Heart left ventricle (tissue), 13 donors: ENCODE measurements around the gene ROBO1.

Source experiments
- CTCF ChIP-seq, 12 donors: fragments of 200-600 bp; sonication (generic) in 4 of 12; IDR thresholded peaks; one replicate each; pipeline versions ENCODE4 v1.5.0 to v1.8.0; 2018 to 2022; ENCODE audit warnings: antibody characterized with exemption in 12 of 12, mild to moderate bottlenecking in 5 of 12
- POLR2A ChIP-seq, 2 donors: fragments of 450-650 bp; IDR thresholded peaks; one replicate each; pipeline ENCODE4 v1.6.1; 2017; ENCODE audit warnings: antibody characterized with exemption in 2 of 2, mild to moderate bottlenecking in 2 of 2, moderate library complexity in 2 of 2
- donor health status: ischemic (EF 13 %, LVEDD 7.1; RV severe dilation, severe dysfunction).
- donor health status: DM: no; HTN: yes; CAD: no.
- donor health status: DM: no; HTN: no; CAD: no.
- donor health status: ischemic (EF 25% LVEDD 6.9; RV normal size, moderate dysfunction).
- donor health status: ischemic (EF 25% LVEDD 5.7; RV mildly dilated, moderate dysfunction).
- donor health status: ischemic (EF 35%, LVEDD 5.7; RV mildly dilated, moderate dysfunction).
- donor health status: nonischemic (EF 11% LVEDD 7.7; RV severe dilation, severe dysfunction).
- donor health status: DM: yes; HTN: yes; CAD: no.
- donor health status: PGD.
- donor health status: ischemic (EF 29% LVEDD 5.4; RV normal size, mild dysfunction).
- donor health status: nonischemic (EF 23%, LVEDD 6.1; RV moderate dilation, normal function).

- TF ChIP-seq CTCF (IDR thresholded peaks at IDR 0.05) (no peak), POLR2A (IDR thresholded peaks at IDR 0.05) (no peak)
Measured at GRCh38 chr3:79162653-79163052, 605.1 kb downstream of the ROBO1 start.
